SJCRH30 (cell line): ENCODE results near the gene HABP2. TPM values are rescaled to one million over a fixed set of nuclear protein-coding genes. Genes with fewer than 3 reads are reported as not detected.

Experiments used
- DNase-seq, 2 experiments: peaks; one replicate each; pipeline ENCODE4 v3.0.0-alpha.2; 2015 to 2020
- H3K27ac ChIP-seq: fragments of 250-450 bp; sonication (Bioruptor Pico); 2 replicates; pipeline ENCODE4 v1.5.1; 2020; ENCODE audit warnings: mild to moderate bottlenecking, moderate library complexity
- H3K27me3 ChIP-seq: fragments of 250-450 bp; sonication (Bioruptor Pico); 2 replicates; pipeline ENCODE4 v1.5.1; 2020; ENCODE audit warnings: mild to moderate bottlenecking, moderate library complexity
- H3K36me3 ChIP-seq: fragments of 250-450 bp; sonication (Bioruptor Pico); 2 replicates; pipeline ENCODE4 v1.5.1; 2020; ENCODE audit warnings: mild to moderate bottlenecking, moderate library complexity
- H3K4me1 ChIP-seq: fragments of 250-450 bp; sonication (Bioruptor Pico); 2 replicates; pipeline ENCODE4 v1.5.1; 2020; ENCODE audit warnings: mild to moderate bottlenecking, moderate library complexity
- H3K4me3 ChIP-seq: fragments of 250-450 bp; sonication (Bioruptor Pico); 2 replicates; pipeline ENCODE4 v1.5.1; 2020; ENCODE audit warnings: mild to moderate bottlenecking, moderate library complexity
- H3K9me3 ChIP-seq: fragments of 250-450 bp; sonication (Bioruptor Pico); replicated peaks from 2 replicates; pipeline ENCODE4 v1.5.1; 2020; ENCODE audit warnings: mild to moderate bottlenecking, moderate library complexity
- total RNA-seq: library from RNA; depleted of rRNA; stranded (reverse); fragments of >200 nt; shearing (Covaris generic); gene quantifications from 2 replicates; pipeline ENCODE4 v1.2.3, GENCODE V29; 2014

HABP2 gene
- total RNA-seq, 1 experiment from 2014 or later = not detected

DNA sequence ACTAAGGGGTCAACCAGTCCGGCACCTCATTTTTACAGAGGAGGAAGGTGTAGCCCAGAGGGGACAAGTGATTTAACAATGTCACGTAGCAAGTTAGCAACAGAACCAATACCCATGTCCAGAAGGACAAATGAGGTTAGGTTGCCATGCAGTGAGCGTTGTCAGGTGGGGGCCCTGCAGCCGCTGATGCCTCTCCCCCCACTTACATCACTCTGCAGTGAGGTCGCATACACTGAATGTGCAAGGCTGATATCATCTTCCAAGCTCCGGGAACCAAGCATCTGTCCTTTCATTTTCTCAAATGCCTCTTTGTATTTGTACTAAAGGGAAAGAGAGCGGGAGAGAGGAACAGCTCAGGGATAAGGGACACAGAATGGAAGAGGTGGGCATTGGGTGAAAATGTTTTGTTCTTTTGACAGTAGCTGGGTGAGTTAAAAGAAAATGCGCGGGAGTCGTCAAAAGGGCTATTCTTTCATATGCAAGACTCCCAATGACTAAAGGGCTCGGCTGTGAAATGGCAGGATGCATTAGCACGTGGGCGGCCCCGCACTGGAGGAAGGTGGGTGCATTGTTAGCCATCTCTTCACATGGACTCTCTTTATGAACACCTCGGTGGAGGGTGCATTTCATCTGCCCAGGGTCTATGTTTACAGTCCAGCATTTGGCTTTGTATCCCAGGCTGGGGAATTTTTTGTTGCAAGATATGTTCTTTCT is 61.3 kb downstream of the HABP2 start:
- no peaks in the 10 kb centered on the region; the same call in 1 of the 2 replicates for H3K4me1 ChIP-seq
- no peak overlapping the region for H3K4me3 ChIP-seq
- H3K9me3 ChIP-seq = no peaks in the 10 kb centered on the region
- DNase-seq = no peak
- H3K36me3 ChIP-seq = no peaks in the 10 kb centered on the region
- no peak overlapping the region for H3K27ac ChIP-seq
- H3K27me3 ChIP-seq = peaks cover 11% of the 10 kb centered on the region; the same call in 1 of the 2 replicates

- no peak overlapping the region for H3K27ac ChIP-seq
- no peaks in the 10 kb centered on the region for H3K36me3 ChIP-seq
- H3K4me3 ChIP-seq = no peak overlapping the region
- DNase-seq = peak; percentile 10 to 54
- H3K27me3 ChIP-seq = peaks cover 3% of the 10 kb centered on the region; the same call in 1 of the 2 replicates
- no peaks in the 10 kb centered on the region for H3K4me1 ChIP-seq
- H3K9me3 ChIP-seq = no peaks in the 10 kb centered on the region
These were observed 63.6 kb downstream of the HABP2 start for GRCh38 chr10:113616244-113617074.

DNA sequence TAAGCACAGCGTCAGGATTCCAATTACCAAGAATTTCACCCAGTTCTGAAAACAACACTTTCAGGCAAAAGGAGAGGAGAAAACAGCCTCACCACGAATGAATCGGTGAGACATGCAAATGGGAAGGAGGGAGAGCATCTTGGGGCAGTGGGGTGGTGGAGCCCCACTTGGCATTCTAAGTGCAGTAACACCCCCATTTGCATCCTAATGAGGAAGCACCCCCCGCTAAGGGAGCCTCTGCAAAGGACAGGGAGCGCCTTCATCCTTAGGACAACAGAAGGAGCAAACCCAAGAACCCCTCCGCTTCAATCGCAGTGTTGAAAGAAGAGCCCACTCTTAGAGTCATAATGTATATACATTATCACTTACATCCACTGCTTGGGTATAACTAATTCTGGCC is 64.2 kb downstream of the HABP2 start:
- H3K4me1 ChIP-seq = no peaks in the 10 kb centered on the region
- H3K27me3 ChIP-seq = no peaks in the 10 kb centered on the region; the same call in 1 of the 2 replicates
- no peak overlapping the region for H3K27ac ChIP-seq
- H3K36me3 ChIP-seq = no peaks in the 10 kb centered on the region
- no peak for DNase-seq
- no peak overlapping the region for H3K4me3 ChIP-seq
- no peaks in the 10 kb centered on the region for H3K9me3 ChIP-seq

DNA sequence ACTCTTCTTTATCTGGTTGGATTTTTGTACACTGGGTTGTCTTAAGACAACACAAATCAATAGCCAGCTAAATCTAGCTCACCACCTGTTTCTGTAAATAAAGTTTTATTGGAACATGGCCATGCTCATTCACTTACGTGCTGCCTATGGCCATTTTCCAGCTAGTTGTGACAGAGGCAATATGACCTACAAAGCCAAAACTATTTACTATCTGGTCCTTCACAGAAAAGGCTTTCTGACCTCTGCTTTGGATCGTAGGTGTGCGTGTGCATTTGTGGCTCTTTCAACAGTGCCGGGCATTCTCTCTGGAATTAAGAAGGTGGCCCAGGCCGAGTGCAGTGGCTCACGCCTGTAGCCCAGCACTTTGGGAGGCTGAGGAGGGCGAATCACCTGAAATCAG is 65.5 kb downstream of the HABP2 start:
- H3K36me3 ChIP-seq = no peaks in the 10 kb centered on the region
- H3K27me3 ChIP-seq = no peaks in the 10 kb centered on the region; the same call in 1 of the 2 replicates
- DNase-seq = no peak
- H3K4me3 ChIP-seq = no peak overlapping the region
- no peaks in the 10 kb centered on the region for H3K4me1 ChIP-seq
- no peak overlapping the region for H3K27ac ChIP-seq
- no peaks in the 10 kb centered on the region for H3K9me3 ChIP-seq

- H3K27me3 ChIP-seq = peaks cover 3% of the 10 kb centered on the region; the same call in 1 of the 2 replicates
- H3K9me3 ChIP-seq = no peaks in the 10 kb centered on the region
- no peaks in the 10 kb centered on the region for H3K36me3 ChIP-seq
- no peak overlapping the region for H3K4me3 ChIP-seq
- H3K4me1 ChIP-seq = no peaks in the 10 kb centered on the region
- H3K27ac ChIP-seq = no peak overlapping the region
- no peak for DNase-seq
These were observed 66.5 kb downstream of the HABP2 start for GRCh38 chr10:113619401-113619800.

DNA sequence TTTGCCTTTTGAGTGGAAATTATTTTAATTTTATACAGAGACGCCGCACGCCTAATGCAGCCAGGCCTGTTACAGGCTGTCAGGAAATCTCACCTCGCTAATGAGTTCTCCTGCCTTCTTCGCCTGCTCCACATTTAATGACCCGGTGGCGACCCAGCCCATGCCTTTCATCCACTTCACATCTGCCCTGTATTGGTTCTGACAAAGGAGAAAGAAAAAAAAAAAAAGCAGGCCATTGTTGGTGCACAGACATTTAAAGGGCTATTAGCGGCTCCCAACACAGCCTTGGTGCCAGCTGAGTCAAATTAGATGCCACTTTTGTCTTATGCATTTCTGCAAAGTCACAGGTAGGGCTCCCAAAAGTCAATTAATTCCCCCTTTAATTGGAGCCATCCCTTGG is 67.7 kb downstream of the HABP2 start:
- Histone ChIP-seq H3K4me3 (no peak overlapping the region), H3K27me3 (peaks cover 3% of the 10 kb centered on the region; the same call in 1 of the 2 replicates), H3K9me3 (no peaks in the 10 kb centered on the region), H3K4me1 (no peaks in the 10 kb centered on the region), H3K36me3 (no peaks in the 10 kb centered on the region), H3K27ac (no peak overlapping the region)
- no peak for DNase-seq

- peaks cover 3% of the 10 kb centered on the region; the same call in 1 of the 2 replicates for H3K27me3 ChIP-seq
- H3K9me3 ChIP-seq = no peaks in the 10 kb centered on the region
- no peak for DNase-seq
- H3K27ac ChIP-seq = no peak overlapping the region
- no peak overlapping the region for H3K4me3 ChIP-seq
- no peaks in the 10 kb centered on the region for H3K4me1 ChIP-seq
- no peaks in the 10 kb centered on the region for H3K36me3 ChIP-seq
These were observed 68.1 kb downstream of the HABP2 start for GRCh38 chr10:113620936-113621335.

GRCh38 chr10:113621799-113622198 is 68.9 kb downstream of the HABP2 start:
- Histone ChIP-seq H3K27me3 (peaks cover 3% of the 10 kb centered on the region; the same call in 1 of the 2 replicates), H3K4me3 (no peak overlapping the region), H3K36me3 (no peaks in the 10 kb centered on the region), H3K4me1 (no peaks in the 10 kb centered on the region), H3K27ac (no peak overlapping the region), H3K9me3 (no peaks in the 10 kb centered on the region)
- DNase-seq = no peak

DNA sequence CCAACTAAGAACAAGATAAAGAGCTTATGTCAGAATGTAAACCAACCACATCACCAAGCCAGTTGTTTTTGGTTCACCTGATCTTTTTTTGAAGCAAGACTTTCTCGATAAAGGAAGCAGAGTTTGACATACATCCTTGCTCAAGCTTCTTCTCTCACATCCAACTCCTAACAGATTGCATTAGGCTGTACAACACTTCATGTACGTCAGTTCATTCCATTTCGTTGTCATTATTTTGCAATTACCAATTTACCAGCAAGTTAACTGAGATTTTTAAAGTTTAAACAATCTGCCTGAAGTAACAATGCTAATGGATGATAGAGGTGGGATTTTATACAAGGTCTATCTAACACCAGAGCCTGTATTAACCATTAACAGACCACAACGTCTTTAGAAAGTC is 70.0 kb downstream of the HABP2 start:
- H3K9me3 ChIP-seq = no peaks in the 10 kb centered on the region
- no peak overlapping the region for H3K27ac ChIP-seq
- H3K4me1 ChIP-seq = no peaks in the 10 kb centered on the region
- H3K4me3 ChIP-seq = no peak overlapping the region
- H3K27me3 ChIP-seq = peaks cover 3% of the 10 kb centered on the region; the same call in 1 of the 2 replicates
- no peak for DNase-seq
- no peaks in the 10 kb centered on the region for H3K36me3 ChIP-seq

GRCh38 chr10:113625461-113626186 is 72.8 kb downstream of the HABP2 start:
- peaks cover 3% of the 10 kb centered on the region; the same call in 1 of the 2 replicates for H3K27me3 ChIP-seq
- H3K4me3 ChIP-seq = no peak overlapping the region
- no peaks in the 10 kb centered on the region for H3K36me3 ChIP-seq
- DNase-seq = no peak
- H3K4me1 ChIP-seq = no peaks in the 10 kb centered on the region
- no peaks in the 10 kb centered on the region for H3K9me3 ChIP-seq
- H3K27ac ChIP-seq = no peak overlapping the region

- peaks cover 3% of the 10 kb centered on the region; the same call in 1 of the 2 replicates for H3K27me3 ChIP-seq
- no peaks in the 10 kb centered on the region for H3K9me3 ChIP-seq
- H3K27ac ChIP-seq = no peak overlapping the region
- H3K36me3 ChIP-seq = no peaks in the 10 kb centered on the region
- no peak overlapping the region for H3K4me3 ChIP-seq
- DNase-seq = no peak
- H3K4me1 ChIP-seq = no peaks in the 10 kb centered on the region
These were observed 74.0 kb downstream of the HABP2 start for GRCh38 chr10:113626809-113627355.

GRCh38 chr10:113627836-113628235 is 75.0 kb downstream of the HABP2 start:
- no peaks in the 10 kb centered on the region for H3K4me1 ChIP-seq
- no peak overlapping the region for H3K4me3 ChIP-seq
- DNase-seq = no peak
- peaks cover 3% of the 10 kb centered on the region; the same call in 1 of the 2 replicates for H3K27me3 ChIP-seq
- H3K36me3 ChIP-seq = no peaks in the 10 kb centered on the region
- H3K27ac ChIP-seq = no peak overlapping the region
- H3K9me3 ChIP-seq = no peaks in the 10 kb centered on the region

- no peak for DNase-seq
- Histone ChIP-seq H3K9me3 (no peaks in the 10 kb centered on the region), H3K27me3 (peaks cover 3% of the 10 kb centered on the region; the same call in 1 of the 2 replicates), H3K4me3 (no peak overlapping the region), H3K4me1 (no peaks in the 10 kb centered on the region), H3K36me3 (no peaks in the 10 kb centered on the region), H3K27ac (no peak overlapping the region)
These were observed 75.8 kb downstream of the HABP2 start for GRCh38 chr10:113628607-113629153.

- no peak for DNase-seq
- H3K9me3 ChIP-seq = no peaks in the 10 kb centered on the region
- no peaks in the 10 kb centered on the region for H3K36me3 ChIP-seq
- H3K4me1 ChIP-seq = no peaks in the 10 kb centered on the region
- no peak overlapping the region for H3K27ac ChIP-seq
- H3K27me3 ChIP-seq = no peaks in the 10 kb centered on the region
- H3K4me3 ChIP-seq = no peak overlapping the region
These were observed 78.2 kb downstream of the HABP2 start for GRCh38 chr10:113630929-113631533.
